Measurements from ENCODE around the gene EGF. TPM values are rescaled to one million over a fixed set of nuclear protein-coding genes. Genes with fewer than 3 reads are reported as not detected.
A peak's percentile ranks its signal among the peaks of the same experiment; 100 is the strongest.

The EGF gene
- total RNA-seq, 2 donors from 2014 or later, result 14.6 to 33.7 TPM

DNA sequence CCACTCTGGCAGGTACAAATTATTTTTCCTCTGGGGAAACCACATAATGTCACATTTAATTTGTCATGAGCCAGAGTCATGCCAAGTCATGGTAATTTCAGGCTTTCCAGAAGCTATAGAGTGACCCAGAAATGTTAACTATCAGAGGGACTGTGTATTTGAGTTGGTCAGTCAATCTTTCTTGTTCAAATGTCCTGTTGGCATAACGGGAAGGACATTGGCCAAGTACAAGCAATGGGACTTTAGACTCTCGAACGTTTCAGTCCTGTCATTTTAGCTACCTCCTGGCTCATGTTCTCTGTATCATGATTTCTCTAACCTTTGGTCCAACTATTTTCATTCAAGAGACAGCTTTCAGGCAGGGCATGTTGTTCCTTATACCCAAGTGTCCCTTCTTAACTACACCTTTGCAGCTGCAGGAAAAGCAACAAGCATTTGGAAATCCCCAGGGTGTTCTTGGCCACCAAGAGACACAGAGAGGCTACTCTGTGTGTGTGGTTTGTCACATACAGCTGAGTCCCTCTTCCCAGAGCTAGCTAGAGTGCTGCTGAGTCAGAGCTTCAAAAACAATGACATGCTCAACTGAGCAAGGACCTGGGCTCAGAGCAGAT, 142.6 kb downstream of the EGF start:
- H3K36me3 Mint-ChIP-seq (ENCODE audit: low read depth), result peaks cover 16% of the 10 kb centered on the region
- H3K27ac Mint-ChIP-seq, result peak overlapping the region; percentile 46
- H3K9me3 ChIP-seq (ENCODE audit: control insufficient read depth, low read length), result no peaks in the 10 kb centered on the region
- H3K4me3 ChIP-seq (ENCODE audit: low read length), result no peak overlapping the region
- no peak overlapping the region for H3K27ac ChIP-seq (ENCODE audit: low read depth, low read length)
- H3K36me3 ChIP-seq (ENCODE audit: control insufficient read depth, insufficient read depth, low read length), result peaks cover 21% of the 10 kb centered on the region
- no peaks in the 10 kb centered on the region for H3K27me3 Mint-ChIP-seq (ENCODE audit: insufficient read depth)
- no peak overlapping the region for H3K9ac ChIP-seq (ENCODE audit: extremely low read depth, low read length, poor library complexity, severe bottlenecking)
- H3K4me1 Mint-ChIP-seq, result peaks cover 14% of the 10 kb centered on the region
- WGBS, 2 experiments (ENCODE audit: insufficient coverage in 1 of 2, insufficient read length in 1 of 2), result 88 to 92% methylated on average over 3 of the region's 3 CpGs
- TF ChIP-seq, protein P1, sequence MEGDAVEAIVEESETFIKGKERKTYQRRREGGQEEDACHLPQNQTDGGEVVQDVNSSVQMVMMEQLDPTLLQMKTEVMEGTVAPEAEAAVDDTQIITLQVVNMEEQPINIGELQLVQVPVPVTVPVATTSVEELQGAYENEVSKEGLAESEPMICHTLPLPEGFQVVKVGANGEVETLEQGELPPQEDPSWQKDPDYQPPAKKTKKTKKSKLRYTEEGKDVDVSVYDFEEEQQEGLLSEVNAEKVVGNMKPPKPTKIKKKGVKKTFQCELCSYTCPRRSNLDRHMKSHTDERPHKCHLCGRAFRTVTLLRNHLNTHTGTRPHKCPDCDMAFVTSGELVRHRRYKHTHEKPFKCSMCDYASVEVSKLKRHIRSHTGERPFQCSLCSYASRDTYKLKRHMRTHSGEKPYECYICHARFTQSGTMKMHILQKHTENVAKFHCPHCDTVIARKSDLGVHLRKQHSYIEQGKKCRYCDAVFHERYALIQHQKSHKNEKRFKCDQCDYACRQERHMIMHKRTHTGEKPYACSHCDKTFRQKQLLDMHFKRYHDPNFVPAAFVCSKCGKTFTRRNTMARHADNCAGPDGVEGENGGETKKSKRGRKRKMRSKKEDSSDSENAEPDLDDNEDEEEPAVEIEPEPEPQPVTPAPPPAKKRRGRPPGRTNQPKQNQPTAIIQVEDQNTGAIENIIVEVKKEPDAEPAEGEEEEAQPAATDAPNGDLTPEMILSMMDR (conservative IDR thresholded peaks at IDR 0.05), result no peak
- H3K27me3 ChIP-seq (ENCODE audit: control insufficient read depth, insufficient read depth, low read length, poor library complexity, severe bottlenecking), result no peaks in the 10 kb centered on the region
- H3K9me3 Mint-ChIP-seq, result no peaks in the 10 kb centered on the region
- H3K4me1 ChIP-seq (ENCODE audit: control insufficient read depth, insufficient read depth, low read length), result no peaks in the 10 kb centered on the region
- no peak overlapping the region for H3K4me3 Mint-ChIP-seq
- DNase-seq, result no peak

DNA sequence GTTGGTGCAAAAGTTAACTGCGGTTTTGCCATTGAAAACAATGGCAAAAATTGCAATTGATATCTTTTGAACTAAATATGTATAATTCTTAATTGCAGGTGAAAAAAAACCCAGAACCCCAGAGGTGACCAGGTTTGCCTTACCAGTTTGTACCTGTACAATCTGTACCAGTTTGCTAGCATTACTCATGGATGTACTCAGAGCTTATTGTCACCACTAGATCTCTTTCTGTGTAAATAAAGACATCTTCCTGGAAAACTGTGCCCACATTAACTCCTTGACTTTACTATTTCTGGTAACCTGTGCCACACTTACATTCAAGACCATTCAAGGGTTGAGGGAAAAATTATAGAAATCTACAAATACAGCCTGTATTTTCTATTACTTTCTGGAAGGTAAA, 146.0 kb downstream of the EGF start:
- H3K9ac ChIP-seq (ENCODE audit: extremely low read depth, low read length, poor library complexity, severe bottlenecking), result no peak overlapping the region
- no peaks in the 10 kb centered on the region for H3K9me3 Mint-ChIP-seq
- no peaks in the 10 kb centered on the region for H3K9me3 ChIP-seq (ENCODE audit: control insufficient read depth, low read length)
- peaks cover 11% of the 10 kb centered on the region for H3K36me3 ChIP-seq (ENCODE audit: control insufficient read depth, insufficient read depth, low read length)
- peaks cover 3% of the 10 kb centered on the region for H3K36me3 Mint-ChIP-seq (ENCODE audit: low read depth)
- no peak overlapping the region for H3K4me3 Mint-ChIP-seq
- H3K4me1 Mint-ChIP-seq, result peaks cover 6% of the 10 kb centered on the region
- H3K27me3 ChIP-seq (ENCODE audit: control insufficient read depth, insufficient read depth, low read length, poor library complexity, severe bottlenecking), result no peaks in the 10 kb centered on the region
- H3K4me3 ChIP-seq (ENCODE audit: low read length), result no peak overlapping the region
- no CpG with 5 or more reads among the region's 1 CpG for WGBS, 2 experiments (ENCODE audit: insufficient coverage in 1 of 2, insufficient read length in 1 of 2)
- H3K4me1 ChIP-seq (ENCODE audit: control insufficient read depth, insufficient read depth, low read length), result no peaks in the 10 kb centered on the region
- H3K27ac Mint-ChIP-seq, result no peak overlapping the region
- no peak overlapping the region for H3K27ac ChIP-seq (ENCODE audit: low read depth, low read length)
- no peak for DNase-seq
- no peaks in the 10 kb centered on the region for H3K27me3 Mint-ChIP-seq (ENCODE audit: insufficient read depth)
- TF ChIP-seq, protein P1 (conservative IDR thresholded peaks at IDR 0.05), result no peak

DNA sequence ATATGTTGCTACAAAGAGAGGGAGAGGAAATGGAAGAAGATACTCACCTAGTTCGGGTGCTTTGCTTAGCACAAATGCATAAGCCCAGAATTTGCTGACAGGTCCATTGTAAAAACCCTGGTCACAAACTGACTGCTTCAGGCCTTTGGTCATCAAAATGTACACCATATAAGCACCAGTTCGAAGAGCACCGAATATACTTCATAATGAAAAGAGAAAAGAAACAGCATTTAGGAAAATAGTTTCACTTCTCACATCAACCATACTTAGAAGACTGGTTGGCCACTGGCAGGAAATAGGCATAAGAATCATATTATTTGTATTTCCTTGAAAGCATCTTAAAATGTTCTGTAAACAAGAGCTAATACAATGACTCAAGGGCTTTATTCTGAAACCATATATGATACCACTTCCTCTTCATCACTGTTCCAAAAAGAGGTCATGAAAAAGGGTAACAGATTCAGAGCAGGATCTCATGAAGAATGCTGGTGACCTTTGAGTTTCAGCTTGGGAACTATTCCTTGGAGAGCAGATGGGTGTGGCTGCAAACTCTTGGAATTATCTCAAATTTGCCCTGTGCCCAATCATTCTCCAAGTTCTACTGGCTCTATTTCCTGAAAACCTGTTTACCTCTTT, 147.0 kb downstream of the EGF start:
- no peaks in the 10 kb centered on the region for H3K27me3 Mint-ChIP-seq (ENCODE audit: insufficient read depth)
- Histone ChIP-seq H3K27ac (ENCODE audit: low read depth, low read length) (no peak overlapping the region), H3K9me3 (ENCODE audit: control insufficient read depth, low read length) (no peaks in the 10 kb centered on the region), H3K36me3 (ENCODE audit: control insufficient read depth, insufficient read depth, low read length) (peaks cover 4% of the 10 kb centered on the region), H3K4me1 (ENCODE audit: control insufficient read depth, insufficient read depth, low read length) (no peaks in the 10 kb centered on the region), H3K4me3 (ENCODE audit: low read length) (no peak overlapping the region), H3K9ac (ENCODE audit: extremely low read depth, low read length, poor library complexity, severe bottlenecking) (no peak overlapping the region), H3K27me3 (ENCODE audit: control insufficient read depth, insufficient read depth, low read length, poor library complexity, severe bottlenecking) (no peaks in the 10 kb centered on the region)
- H3K4me1 Mint-ChIP-seq, result peaks cover 6% of the 10 kb centered on the region
- no peak for DNase-seq
- no peaks in the 10 kb centered on the region for H3K9me3 Mint-ChIP-seq
- TF ChIP-seq, protein P1 (conservative IDR thresholded peaks at IDR 0.05), result no peak
- no peak overlapping the region for H3K4me3 Mint-ChIP-seq
- H3K36me3 Mint-ChIP-seq (ENCODE audit: low read depth), result no peaks in the 10 kb centered on the region
- H3K27ac Mint-ChIP-seq, result no peak overlapping the region
- WGBS, 2 experiments (ENCODE audit: insufficient coverage in 1 of 2, insufficient read length in 1 of 2), result 96% methylated on average over 3 of the region's 3 CpGs; no CpG with 5 or more reads in 1 of the 2 experiments

Measured in endodermal cell (in vitro differentiated cells).